HepG2 (cell line): ENCODE data around the gene SLC13A5. TPM values are rescaled to one million over a fixed set of nuclear protein-coding genes. Genes with fewer than 3 reads are reported as not detected.

Experiments used
- AKAP8 ChIP-seq: sonication (generic); formaldehyde crosslinking; IDR thresholded peaks from 2 replicates; pipeline ENCODE4 v1.5.1; 2020; ENCODE audit warnings: mild to moderate bottlenecking, missing genetic modification reagents
- SETDB1 ChIP-seq: sonication (generic); formaldehyde crosslinking; IDR thresholded peaks from 2 replicates; pipeline ENCODE4 v1.5.1; 2020; ENCODE audit warnings: missing genetic modification reagents, mild to moderate bottlenecking, borderline replicate concordance
- SRSF9 ChIP-seq: fragments of 200-400 bp; formaldehyde crosslinking; IDR thresholded peaks from 2 replicates; pipeline ENCODE4 v1.6.1; 2018; ENCODE audit warnings: borderline replicate concordance, mild to moderate bottlenecking, low read depth, low read length; ENCODE audit not compliant: insufficient read depth, poor library complexity, severe bottlenecking
- THRA ChIP-seq: sonication (generic); formaldehyde crosslinking; IDR thresholded peaks from 2 replicates; pipeline ENCODE4 v1.4.0; 2020; ENCODE audit warnings: missing genetic modification reagents, borderline replicate concordance
- ZNF83 ChIP-seq: sonication (generic); formaldehyde crosslinking; IDR thresholded peaks from 2 replicates; pipeline ENCODE4 v1.4.0; 2020; ENCODE audit warnings: missing genetic modification reagents, mild to moderate bottlenecking, borderline replicate concordance
- polyA plus RNA-seq, 8 experiments: library from polyadenylated mRNA; depleted of rRNA in 3 of 8; stranded (reverse) in 7 of 8; unstranded in 1 of 8; fragments of >200 nt; fragmentation: Illumina TruSeq in 4 of 8; extraction: Trizol in 4 of 8; gene quantifications; 2 replicates each; pipeline versions ENCODE4 v1.2.1 to v1.2.3, GENCODE V29; 2011 to 2016; ENCODE audit warnings: low read depth in 4 of 8, missing spikeins in 1 of 8, mixed read lengths in 1 of 8; ENCODE audit not compliant: insufficient read depth in 1 of 8
- total RNA-seq, 5 experiments: library from RNA; depleted of rRNA; stranded (reverse); fragments of >200 nt; fragmentation: Illumina TruSeq; extraction: Trizol; gene quantifications; 2 replicates each; pipeline ENCODE4 v1.2.3, GENCODE V29; 2016; ENCODE audit warnings: low read depth in 1 of 5
- TF ChIP-seq, protein P1 (sequence below): sonication (generic); formaldehyde crosslinking; conservative IDR thresholded peaks from 2 replicates; pipeline ENCODE4 v1.4.0; 2020; ENCODE audit warnings: missing genetic modification reagents
- TF ChIP-seq, protein P2 (sequence below): sonication (generic); formaldehyde crosslinking; IDR thresholded peaks from 2 replicates; pipeline ENCODE4 v1.5.1; 2020; ENCODE audit warnings: missing genetic modification reagents, mild to moderate bottlenecking, borderline replicate concordance

SLC13A5 gene
- total and polyA plus RNA-seq, 2 of the 13 experiments (the other 11 are each of a cell fraction or from before 2014, with no cell fraction given): 42.8 to 310 TPM

DNA sequence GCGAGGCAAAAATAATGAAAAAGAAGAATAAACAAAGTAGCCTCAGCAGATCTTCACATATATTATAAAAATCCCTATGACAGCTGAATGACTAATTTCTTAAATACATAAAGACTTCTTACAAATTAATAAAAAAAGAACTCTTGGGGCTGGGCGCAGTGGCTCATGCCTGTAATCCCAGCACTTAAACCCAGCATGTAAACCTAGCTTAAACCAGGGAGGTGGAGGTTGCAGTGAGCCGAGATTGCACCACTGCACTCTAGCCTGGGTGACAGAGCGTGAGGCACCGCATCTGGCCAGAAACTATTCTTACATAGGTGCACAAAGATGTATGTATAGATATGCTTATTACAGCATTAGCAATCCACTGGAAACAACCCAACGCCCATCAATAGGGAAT, 33.9 kb downstream of the SLC13A5 start (continued):
- TF ChIP-seq, protein P1, sequence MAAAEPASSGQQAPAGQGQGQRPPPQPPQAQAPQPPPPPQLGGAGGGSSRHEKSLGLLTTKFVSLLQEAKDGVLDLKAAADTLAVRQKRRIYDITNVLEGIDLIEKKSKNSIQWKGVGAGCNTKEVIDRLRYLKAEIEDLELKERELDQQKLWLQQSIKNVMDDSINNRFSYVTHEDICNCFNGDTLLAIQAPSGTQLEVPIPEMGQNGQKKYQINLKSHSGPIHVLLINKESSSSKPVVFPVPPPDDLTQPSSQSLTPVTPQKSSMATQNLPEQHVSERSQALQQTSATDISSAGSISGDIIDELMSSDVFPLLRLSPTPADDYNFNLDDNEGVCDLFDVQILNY (CRISPR knock-in tag): no peak
- no peak for TF ChIP-seq SRSF9
- TF ChIP-seq ZNF83 (CRISPR knock-in tag): no peak
- TF ChIP-seq SETDB1: no peak
- TF ChIP-seq, protein P2, sequence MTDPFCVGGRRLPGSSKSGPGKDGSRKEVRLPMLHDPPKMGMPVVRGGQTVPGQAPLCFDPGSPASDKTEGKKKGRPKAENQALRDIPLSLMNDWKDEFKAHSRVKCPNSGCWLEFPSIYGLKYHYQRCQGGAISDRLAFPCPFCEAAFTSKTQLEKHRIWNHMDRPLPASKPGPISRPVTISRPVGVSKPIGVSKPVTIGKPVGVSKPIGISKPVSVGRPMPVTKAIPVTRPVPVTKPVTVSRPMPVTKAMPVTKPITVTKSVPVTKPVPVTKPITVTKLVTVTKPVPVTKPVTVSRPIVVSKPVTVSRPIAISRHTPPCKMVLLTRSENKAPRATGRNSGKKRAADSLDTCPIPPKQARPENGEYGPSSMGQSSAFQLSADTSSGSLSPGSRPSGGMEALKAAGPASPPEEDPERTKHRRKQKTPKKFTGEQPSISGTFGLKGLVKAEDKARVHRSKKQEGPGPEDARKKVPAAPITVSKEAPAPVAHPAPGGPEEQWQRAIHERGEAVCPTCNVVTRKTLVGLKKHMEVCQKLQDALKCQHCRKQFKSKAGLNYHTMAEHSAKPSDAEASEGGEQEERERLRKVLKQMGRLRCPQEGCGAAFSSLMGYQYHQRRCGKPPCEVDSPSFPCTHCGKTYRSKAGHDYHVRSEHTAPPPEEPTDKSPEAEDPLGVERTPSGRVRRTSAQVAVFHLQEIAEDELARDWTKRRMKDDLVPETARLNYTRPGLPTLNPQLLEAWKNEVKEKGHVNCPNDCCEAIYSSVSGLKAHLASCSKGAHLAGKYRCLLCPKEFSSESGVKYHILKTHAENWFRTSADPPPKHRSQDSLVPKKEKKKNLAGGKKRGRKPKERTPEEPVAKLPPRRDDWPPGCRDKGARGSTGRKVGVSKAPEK (CRISPR knock-in tag): no peak
- TF ChIP-seq THRA (CRISPR knock-in tag): no peak
- TF ChIP-seq AKAP8 (CRISPR knock-in tag): no peak
